HG03039 (cell line): ENCODE measurements around the gene TMPRSS5.

Experiments
- ATAC-seq: cut with Tn5 transposase; IDR thresholded peaks from one replicate; pipeline ENCODE4 v1.9.1; 2021; ENCODE audit warnings: mild to moderate bottlenecking, moderate library complexity; ENCODE audit not compliant: unreplicated experiment

The TMPRSS5 gene

DNA sequence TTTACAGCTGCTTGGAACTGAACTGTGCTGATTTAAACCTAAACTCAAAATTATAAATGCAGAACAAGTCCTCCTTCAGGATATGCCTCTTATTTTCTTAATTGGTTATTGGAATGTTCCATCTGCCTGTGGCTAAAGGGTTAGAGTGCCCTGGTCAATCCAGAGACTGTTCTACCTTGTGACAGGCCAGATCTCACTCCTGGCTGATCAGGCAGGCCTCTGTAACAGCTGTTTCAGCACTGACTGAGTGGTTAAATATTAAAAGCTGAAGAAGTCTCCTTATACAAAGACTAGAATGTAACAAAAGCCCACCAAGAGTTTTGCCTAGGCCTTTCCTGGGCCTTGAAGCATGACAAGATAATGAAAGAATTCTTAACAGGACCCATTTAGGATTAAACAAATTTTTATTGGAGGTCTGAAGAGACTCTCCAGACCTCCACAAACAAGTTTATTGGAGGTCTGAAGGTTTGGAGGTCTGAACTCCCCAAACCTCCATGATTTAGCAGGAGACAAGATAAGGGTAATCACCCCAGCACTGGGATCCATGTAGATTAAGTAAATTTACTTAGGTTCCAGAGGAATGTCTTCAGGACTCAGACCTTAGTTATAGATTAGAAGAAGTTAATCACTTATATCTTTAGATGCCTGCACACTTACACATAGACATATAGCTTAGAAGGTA lies 35.8 kb downstream of the TMPRSS5 start:
- ATAC-seq, result no peak

DNA sequence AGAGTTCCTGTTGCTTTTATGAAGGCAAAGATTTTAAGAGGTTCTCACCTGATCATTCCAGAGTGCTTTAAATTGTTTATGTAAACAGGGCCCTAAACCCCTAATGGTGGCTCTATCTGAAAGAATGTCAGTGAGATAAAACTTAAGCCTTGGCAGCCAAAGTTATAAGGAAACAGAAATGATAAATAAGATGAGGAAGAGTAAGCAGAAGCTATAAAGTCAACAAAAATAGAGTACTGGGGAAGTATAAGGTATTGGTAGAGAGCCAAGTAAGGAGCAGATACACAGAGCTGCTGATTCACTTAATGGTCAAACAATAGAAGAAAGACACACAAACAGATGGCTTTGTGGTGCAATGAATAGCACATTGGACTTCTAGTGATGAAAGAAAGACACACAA lies 37.9 kb downstream of the TMPRSS5 start:
- ATAC-seq, result no peak

DNA sequence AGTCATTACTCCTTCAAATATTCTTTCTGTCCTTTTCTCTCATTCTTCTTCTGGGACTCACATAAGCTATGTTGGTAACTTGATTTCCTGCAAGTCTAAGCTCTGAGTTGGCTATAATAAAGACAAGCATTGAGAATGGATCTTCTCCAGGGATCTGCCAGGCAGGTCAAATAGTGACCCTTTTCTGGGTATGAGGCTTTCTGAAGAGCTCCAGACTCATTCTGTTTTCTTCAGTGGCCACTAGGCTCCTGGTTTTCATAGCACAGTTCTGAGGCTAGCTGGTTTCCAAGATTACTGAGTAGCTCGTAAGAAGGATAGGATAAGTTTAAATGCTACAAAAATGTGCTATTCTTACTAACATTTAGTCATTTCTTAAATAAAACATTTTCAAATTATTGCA lies 38.3 kb downstream of the TMPRSS5 start:
- ATAC-seq, result no peak

DNA sequence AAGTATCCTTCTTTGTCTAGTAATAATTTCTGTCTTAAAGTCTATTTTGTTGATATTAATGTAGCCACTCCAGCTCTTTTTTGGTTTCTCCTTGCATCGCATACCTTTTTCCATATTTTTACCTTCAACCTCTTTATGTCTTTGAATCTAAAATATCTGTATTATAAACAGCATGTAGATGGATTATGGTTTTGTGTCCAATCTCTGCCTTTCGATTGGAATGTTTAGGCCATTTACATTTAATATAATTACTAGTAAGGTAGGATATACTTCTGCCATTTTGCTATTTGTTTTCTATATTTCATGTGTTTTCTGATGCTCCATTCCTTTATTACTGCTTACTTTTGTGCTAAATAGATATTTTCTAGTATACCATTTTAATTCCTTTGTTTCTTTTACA lies 39.5 kb downstream of the TMPRSS5 start:
- ATAC-seq, result no peak

DNA sequence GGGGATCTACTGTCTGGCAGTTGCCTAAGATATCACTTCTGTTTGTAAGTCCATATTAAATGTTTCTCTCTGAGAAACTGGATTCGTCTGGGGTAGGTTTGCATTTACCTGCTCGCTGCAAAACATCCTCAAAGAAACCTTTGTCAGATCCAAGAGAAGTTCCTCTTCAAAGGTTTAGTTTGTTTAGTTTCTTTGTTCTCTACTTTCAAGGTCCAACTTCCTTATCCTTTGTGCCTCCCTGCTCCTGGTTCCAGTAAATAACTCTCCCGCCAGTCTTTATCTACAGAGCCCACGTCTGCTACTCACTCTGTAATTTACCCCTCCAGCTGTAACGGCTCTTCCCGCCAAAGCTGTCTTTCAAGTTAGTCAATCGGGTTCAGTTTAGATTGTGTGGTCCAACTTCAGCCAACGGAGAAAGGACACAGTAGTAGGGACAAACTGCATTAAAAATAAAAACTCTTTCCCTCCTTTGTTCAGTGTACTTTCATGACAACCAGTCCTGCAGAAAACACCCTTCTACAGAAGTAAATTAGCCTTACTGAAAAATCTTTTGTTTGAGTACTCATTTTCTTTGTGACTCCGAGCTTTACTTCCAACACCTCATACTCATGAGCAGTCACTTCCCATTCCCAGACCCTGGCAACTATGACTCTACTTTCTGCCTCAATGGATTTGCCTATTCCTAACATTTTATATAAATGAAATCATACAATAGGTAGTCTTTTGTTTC lies 41.0 kb downstream of the TMPRSS5 start:
- no peak for ATAC-seq

DNA sequence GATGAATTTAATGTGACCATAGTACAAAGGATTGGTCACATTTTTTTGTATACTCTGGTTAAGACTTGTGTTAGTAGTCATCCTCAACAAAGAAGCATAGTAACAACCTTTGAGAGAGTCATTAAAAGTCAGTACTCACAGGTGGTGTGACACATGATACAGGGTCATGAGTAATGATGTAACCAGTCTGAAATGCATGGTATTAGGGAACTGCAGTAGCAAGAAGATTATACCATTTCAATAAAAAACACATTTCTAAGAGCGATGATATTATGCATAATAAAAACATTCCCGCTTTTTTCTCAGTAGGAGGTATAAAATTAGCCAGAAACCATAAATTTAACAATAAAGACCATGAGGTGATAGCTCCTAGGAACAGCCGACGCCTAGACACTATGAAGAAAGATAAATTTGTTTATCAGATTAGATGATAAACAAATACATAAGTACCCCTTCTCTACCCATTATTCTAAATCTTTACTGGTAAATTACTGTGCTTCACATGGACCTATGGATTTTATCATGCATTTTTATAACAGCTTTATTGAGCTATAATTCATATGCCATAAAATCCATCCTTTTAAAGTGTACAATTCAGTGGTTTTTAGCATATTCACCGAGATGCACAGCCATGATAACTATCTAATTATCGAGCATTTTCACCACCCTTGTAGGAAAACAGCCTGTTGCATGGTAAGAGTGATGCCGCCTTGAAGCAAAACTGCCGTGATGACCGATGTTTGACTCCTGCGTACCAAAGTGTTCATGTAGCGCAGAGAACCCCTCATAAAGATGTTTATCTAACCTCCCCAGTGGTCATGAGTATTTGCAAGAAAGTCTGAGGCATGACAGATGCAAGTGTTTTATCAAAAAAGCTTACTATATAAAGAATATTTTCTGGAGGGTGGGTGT lies 41.8 kb downstream of the TMPRSS5 start:
- no peak for ATAC-seq

DNA sequence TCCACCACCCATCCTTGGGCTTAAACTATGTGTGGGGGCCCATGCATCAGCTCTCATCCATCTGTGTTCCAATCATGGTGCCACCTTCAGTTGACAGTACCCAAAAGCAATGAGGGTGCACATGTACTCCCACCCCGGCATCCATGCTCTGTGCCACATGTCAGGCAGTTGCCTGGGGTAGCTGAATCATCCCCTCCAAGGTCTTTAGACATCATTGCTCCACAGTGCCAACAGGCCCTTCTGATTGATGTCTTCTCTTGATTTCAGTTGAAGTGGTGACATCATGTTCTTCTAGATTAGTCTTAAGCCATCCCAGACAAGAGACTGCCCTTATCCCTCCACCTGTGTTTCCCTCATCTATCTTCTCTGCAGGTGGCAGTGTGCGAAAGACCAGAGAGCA lies 42.5 kb downstream of the TMPRSS5 start:
- ATAC-seq, result no peak

DNA sequence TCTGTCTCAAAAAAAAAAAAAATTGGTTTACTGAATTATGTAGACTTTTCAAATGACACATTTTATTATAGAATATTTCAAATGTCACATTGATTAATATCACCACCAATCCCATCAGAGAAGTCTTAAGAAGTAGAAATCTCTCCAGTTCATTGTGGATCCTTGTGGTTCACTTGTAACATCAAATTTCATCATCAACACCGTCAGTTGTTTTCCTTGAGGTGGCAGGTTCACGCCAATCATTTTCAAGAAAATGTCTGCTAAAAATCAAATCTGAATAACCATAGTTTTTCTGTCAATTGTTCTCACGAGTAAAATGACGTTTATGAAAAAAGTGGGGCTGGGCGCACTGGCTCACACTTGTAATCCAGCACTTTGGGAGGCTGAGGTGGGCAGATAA lies 50.3 kb downstream of the TMPRSS5 start:
- no peak for ATAC-seq

DNA sequence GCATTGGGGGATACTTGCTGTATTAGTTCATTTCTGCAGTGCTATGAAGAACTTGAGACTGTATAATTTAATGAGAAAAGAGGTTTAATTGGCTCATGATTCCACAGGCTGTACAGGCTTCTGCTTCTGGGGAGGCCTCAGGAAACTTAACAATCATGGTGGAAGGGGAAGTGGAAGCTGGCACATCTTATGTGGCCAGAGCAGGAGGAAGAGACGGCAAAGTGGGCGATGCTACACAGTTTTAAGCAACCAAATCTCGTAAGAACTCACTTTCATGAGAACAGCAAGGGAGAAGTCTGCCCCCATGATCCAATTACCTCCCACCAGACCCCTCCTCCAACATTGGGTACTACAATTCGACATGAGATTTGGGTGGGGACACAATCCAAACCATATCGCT lies 55.1 kb downstream of the TMPRSS5 start:
- no peak for ATAC-seq

DNA sequence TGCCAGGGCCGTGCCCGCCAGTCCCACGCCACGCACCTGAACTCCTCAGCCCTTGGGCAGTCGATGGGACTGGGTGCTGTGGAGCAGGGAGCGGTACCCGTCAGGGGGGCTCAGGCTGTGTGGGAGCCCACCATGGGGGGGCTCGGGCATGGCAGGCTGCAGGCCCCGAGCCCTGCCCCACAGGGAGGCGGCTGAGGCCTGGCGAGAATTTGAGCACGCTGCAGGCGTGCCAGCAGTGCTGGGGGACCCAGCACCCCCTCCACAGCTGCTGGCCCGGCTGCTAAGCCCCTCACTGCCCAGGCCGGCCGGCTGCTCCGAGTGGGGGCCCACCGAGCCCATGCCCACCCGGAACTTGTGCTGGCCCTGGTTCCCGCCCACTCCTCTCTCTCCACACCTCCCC lies 56.8 kb downstream of the TMPRSS5 start:
- ATAC-seq, result no peak

DNA sequence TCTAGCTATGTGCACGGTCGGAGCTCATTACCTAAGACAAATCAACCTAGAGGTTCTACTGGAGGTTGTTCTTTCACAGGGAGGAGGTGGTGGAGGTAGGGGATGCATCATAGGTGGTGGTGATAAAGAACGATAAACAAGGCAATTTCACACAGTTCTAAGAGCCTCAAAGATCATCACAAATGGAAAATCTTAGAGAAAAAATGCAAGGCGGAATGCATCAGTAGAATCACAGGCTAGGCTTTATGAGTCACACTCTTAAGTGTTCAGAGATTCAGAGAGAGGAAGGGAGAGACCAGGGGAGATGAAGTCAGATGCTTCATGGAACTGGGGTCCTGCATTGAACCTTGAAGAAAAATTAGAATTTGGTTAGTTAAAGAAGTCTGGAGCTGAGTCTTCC lies 58.3 kb downstream of the TMPRSS5 start:
- no peak for ATAC-seq

DNA sequence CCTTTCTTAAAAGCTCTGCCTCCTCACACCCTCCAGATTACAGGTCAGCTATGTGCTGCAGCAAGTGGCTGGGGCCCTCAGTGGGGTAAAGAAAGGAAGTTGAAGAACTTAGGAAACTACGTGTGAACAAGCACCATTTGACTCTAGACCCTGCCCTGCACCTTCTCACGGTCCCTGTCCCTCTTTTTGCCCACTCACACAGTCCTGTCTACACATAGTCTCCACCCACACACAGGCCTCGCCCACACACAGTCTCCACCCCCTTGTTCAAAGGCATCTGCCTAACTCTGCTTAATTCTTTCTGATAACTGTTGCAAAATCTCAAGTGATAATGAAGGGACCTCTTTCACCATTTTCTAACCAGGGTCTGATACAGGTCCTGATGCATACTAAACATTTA lies 59.0 kb downstream of the TMPRSS5 start:
- no peak for ATAC-seq

DNA sequence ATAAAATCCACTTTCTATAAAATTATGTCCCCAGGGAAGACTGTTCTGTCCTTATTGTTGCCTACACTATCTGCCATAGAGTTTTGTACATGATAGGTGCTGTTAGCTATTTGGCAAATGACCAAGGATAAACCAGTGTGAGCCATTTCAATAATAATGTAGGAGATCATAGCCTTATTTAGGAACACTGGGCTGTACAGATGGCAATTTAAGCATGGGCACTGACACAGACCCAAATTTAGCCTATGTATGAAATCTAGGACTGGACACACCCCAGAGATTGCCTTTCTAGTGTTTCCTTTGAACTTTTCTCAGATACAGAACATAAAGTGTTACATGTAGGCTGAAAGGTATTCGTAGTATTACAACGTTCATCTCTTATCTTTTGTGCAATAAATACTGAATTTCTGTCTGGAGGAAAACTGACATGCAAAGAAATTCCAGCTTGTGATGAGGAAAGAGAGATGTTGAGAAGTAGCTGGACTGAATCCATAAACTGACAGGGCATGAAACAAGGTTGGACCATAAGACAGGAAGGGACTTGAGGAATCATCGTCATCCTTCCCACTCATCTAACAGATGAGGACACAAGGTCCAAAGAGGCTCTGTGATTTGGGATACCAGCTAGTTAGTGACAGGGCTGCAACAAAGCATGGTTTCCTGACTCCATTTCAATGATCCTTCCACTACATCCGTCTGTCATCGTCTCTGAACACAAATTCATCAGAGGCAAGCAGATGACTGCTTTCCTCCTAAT lies 60.3 kb downstream of the TMPRSS5 start:
- ATAC-seq, result no peak

DNA sequence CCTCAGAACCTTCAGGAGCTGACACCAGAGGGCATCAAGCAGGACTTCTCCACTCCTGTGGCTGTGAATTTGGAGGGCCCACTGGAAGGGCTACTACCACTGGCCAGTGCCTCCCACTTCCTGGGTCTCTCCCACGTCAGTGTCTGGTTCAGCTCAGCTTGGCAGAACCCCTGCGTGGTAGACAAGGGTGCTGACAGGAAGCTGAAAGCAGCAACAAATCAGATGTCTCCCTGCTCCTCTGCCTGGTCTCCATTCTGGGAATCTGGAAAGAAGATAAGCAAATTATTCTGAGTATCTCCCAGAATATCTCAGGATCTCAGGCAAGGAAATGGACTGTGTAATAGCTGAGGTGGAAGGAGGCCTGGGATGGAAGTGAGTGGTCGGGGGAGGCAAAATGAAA lies 61.5 kb downstream of the TMPRSS5 start:
- no peak for ATAC-seq

DNA sequence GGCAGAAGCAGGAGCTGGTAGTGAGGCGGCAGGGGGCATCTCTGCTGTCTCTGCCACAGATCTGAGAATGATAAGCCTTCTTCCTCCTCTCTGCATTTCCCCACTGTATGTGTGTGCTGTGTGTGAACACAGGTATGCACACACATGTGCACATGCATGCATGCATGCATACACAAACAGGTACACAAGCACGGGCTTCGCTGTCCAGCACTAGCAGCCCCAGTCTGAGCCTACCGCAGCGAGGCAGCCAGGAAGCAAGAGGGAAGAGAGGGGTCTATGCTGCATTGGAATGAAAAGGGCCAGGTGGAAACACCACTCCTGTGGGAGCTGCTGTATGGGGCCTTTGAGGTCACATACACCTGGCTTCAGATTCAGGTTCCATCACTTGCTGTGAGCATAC lies 62.4 kb downstream of the TMPRSS5 start:
- no peak for ATAC-seq

DNA sequence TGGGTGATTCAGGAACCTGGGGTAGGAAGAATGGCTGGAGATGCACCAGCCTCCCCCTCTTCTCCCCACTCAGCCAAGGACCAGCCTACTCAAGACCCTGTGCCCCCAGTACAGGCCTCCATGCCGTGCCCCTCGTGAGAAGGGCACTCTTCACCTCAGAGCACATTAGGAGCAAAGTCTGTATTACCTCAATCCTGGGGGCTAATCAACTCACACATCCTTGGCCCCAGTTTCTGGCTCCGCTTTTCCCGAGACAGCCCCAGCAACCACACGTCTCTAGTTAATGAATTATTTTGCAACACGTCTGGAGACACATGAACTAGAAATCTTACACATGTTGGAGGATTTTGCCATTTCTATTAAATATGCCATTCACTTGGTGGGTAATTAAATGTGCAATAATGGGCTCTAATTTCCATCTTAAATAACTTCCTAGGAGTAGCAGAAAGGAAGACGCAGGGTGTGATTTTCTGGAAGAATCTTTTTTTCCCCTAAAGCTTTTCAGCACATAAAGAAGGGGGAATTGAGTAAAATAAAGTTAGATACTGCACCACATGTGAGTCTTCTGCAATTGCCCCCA lies 63.0 kb downstream of the TMPRSS5 start:
- ATAC-seq, result no peak

DNA sequence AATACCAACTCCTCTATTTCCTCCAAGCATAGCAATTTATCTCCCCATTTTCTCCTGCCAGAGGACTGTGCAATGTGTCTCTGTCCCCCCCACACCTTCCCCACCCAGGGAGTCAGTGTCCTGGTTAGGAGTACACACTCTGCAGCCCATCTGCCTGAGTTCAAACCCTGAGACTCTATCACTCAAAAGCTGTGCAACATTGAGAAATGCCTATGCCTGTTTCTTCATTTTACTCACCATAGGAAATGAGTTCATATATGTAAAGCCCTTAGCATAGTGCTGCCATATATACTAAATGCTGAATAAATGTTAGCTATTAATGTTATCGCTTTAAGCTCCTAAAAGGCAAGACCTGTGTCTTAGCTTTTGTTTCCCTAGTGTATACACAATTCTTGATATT lies 64.0 kb downstream of the TMPRSS5 start:
- ATAC-seq, result no peak

DNA sequence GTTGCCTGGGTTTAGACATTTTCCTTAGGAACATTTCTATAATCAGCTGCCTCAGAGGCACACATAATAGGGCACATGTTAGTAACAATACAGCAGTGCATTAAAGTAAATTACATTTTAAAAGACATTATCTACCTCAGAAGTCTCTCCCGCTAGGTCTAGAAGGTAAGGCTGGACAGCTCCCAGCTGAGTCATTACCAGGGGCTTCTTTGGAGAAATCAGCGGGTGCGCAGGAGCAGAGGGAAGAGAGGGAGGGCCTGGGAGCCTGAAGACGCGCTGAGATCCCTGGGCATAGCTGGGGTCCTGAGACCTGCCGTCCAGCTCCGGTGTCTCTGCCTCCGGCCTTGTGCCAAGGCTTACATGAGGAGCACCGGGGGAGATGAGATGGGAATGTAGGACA lies 67.7 kb downstream of the TMPRSS5 start:
- ATAC-seq, result no peak

DNA sequence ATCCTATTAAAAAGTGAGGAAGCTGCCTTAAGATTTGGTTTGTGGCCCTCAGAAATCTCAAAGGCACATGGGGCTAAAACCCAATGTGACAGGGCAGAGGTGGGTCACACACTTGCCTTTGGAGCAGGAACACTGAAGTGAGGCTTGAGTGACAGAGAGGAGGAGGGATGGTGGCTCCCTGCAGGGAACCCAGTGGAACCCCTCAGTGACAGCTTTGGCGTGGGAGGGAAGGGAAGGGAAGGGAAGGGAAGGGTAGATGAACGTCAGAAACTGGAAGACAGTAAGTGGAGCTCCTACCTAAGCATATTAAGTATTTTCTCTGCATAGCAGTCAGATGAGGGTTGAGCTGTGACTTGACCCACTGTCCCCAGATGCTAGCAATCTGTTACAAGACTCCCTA lies 68.5 kb downstream of the TMPRSS5 start:
- ATAC-seq, result no peak
